ENCODE data around the gene ADCY3.

The ADCY3 gene

GRCh38 chr2:24889221-24889620, 30.8 kb downstream of the ADCY3 start (continued):
- TF ChIP-seq PATZ1 (CRISPR knock-in tag; IDR thresholded peaks at IDR 0.05; ENCODE audit: borderline replicate concordance) (no peak), ZNF70 (CRISPR knock-in tag; IDR thresholded peaks at IDR 0.05) (no peak), GLIS3 (CRISPR knock-in tag; IDR thresholded peaks at IDR 0.05) (no peak)

DNA sequence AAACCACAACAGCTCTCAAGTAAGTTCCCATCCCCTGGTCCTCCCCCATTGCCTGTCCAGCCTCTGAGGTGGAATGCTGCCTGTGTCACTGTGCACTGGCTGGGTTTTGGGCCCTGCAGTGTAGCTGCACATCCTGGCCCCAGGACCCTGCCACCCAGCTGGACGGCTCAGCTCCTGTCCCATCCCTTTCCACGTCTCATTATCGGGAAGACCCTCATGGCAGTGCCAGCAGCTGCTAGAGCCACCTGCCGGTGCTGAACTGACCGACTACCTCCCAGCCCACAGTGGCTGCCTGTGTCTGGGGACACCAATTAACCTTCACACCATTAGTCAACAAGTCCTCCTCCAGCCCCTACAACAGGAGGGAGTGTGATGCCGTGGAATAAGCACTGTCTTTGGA, 31.9 kb downstream of the ADCY3 start:
- TF ChIP-seq ARNTL (CRISPR knock-in tag; IDR thresholded peaks at IDR 0.05; ENCODE audit: borderline replicate concordance, low read depth) (no peak), GLIS3 (CRISPR knock-in tag; IDR thresholded peaks at IDR 0.05) (no peak), ESRRG (CRISPR knock-in tag; IDR thresholded peaks at IDR 0.05) (no peak), ISL1 (CRISPR knock-in tag; IDR thresholded peaks at IDR 0.05) (no peak), TSHZ2 (CRISPR knock-in tag; IDR thresholded peaks at IDR 0.05) (no peak), TOX (CRISPR knock-in tag; IDR thresholded peaks at IDR 0.05; ENCODE audit: borderline replicate concordance) (no peak), ZNF565 (CRISPR knock-in tag; conservative IDR thresholded peaks at IDR 0.05; ENCODE audit: low read depth) (no peak), ZNF8 (CRISPR knock-in tag; IDR thresholded peaks at IDR 0.05) (no peak), BACH2 (CRISPR knock-in tag; IDR thresholded peaks at IDR 0.05; ENCODE audit: borderline replicate concordance) (no peak), PPARA (CRISPR knock-in tag; IDR thresholded peaks at IDR 0.05; ENCODE audit: borderline replicate concordance) (no peak), SNAI2 (CRISPR knock-in tag; IDR thresholded peaks at IDR 0.05) (no peak), ZFP30 (CRISPR knock-in tag; IDR thresholded peaks at IDR 0.05) (no peak), CREB5 (CRISPR knock-in tag; IDR thresholded peaks at IDR 0.05; ENCODE audit: low read depth) (no peak), RARB (CRISPR knock-in tag; IDR thresholded peaks at IDR 0.05) (no peak), CSDC2 (CRISPR knock-in tag; IDR thresholded peaks at IDR 0.05) (no peak)
- no peak for ATAC-seq

DNA sequence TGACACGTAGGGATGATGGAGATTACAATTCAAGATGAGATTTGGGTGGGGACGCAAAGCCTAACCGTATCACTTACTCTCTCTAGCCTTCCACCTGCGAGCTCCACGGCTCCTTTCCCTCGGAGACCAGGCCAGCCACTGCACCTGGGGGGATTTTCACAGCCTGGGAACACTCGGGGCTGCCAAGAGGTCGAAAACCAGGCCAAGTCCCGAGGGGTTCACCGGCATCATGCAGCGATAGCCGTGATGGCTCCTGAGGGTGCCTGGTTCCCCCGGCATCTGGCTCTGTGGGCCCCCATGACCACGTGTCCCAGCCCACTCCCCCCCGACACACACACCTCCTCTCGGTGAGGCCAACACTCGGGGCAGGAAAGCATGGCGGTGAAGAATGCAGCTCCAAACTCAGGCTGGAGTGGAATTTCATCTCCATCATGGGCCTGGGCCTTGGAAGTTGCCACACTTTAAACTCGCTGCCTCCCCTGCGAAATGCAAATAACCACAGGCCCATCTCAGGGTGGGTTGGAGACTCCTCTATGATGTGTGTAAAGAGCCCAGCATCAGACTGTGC, 32.6 kb downstream of the ADCY3 start:
- TF ChIP-seq ESRRG (CRISPR knock-in tag; IDR thresholded peaks at IDR 0.05): no peak
- no peak for TF ChIP-seq POU6F1 (CRISPR knock-in tag; IDR thresholded peaks at IDR 0.05; ENCODE audit: borderline replicate concordance, low read depth)
- TF ChIP-seq ZNF8 (CRISPR knock-in tag; IDR thresholded peaks at IDR 0.05): no peak
- TF ChIP-seq TSHZ2 (CRISPR knock-in tag; IDR thresholded peaks at IDR 0.05): no peak
- no peak for TF ChIP-seq PPARA (CRISPR knock-in tag; IDR thresholded peaks at IDR 0.05; ENCODE audit: borderline replicate concordance)
- no peak for TF ChIP-seq GLIS3 (CRISPR knock-in tag; IDR thresholded peaks at IDR 0.05)
- no peak for TF ChIP-seq RARB (CRISPR knock-in tag; IDR thresholded peaks at IDR 0.05)
- no peak for TF ChIP-seq BACH2 (CRISPR knock-in tag; IDR thresholded peaks at IDR 0.05; ENCODE audit: borderline replicate concordance)
- TF ChIP-seq ZFP3 (CRISPR knock-in tag; IDR thresholded peaks at IDR 0.05): no peak
- no peak for TF ChIP-seq TOX (CRISPR knock-in tag; IDR thresholded peaks at IDR 0.05; ENCODE audit: borderline replicate concordance)
- no peak for TF ChIP-seq OSR1 (CRISPR knock-in tag; IDR thresholded peaks at IDR 0.05)
- no peak for TF ChIP-seq ARNTL (CRISPR knock-in tag; IDR thresholded peaks at IDR 0.05; ENCODE audit: borderline replicate concordance, low read depth)
- TF ChIP-seq CREB5 (CRISPR knock-in tag; IDR thresholded peaks at IDR 0.05; ENCODE audit: low read depth): no peak
- ATAC-seq: no peak

All from SK-N-SH treated with all-trans-retinoic acid at 6 μM for 48 hours (cell line).